ENCODE data around the gene DLEC1.
"Not testable (repeated sequence)": the region's sequence is repeated elsewhere in the genome, so short reads cannot be mapped to it uniquely, and the experiment has no call there.

The DLEC1 gene

GRCh38 chr3:38139652-38140051 lies 100.6 kb downstream of the DLEC1 start:
- no peak for FAIRE-seq

DNA sequence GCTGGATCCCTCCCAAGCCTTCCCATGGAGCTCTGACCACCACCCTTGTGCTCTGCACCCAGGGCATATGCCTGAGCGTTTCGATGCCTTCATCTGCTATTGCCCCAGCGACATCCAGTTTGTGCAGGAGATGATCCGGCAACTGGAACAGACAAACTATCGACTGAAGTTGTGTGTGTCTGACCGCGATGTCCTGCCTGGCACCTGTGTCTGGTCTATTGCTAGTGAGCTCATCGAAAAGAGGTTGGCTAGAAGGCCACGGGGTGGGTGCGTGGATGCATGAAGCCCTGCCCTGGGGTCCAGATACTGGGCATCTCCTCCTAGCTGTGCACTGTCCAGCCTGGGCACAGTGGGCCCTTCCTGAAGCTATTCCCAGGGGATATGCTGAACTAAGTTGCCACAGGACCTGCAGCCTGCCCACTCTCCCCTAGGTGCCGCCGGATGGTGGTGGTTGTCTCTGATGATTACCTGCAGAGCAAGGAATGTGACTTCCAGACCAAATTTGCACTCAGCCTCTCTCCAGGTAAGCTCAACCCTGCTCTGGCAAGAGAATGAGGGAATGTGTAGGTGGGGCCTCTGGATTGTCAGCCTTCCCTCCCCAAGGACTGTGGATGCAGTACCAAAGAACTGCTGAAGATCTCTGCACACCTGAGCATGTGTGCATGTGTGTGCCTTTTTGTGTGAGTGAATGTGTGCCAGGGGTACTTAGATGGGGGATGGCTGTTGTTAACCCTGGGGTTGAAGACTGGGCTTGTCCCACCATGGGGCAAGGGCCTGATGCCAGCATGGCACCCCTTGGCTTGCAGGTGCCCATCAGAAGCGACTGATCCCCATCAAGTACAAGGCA lies 101.5 kb downstream of the DLEC1 start:
- FAIRE-seq, result no peak

DNA sequence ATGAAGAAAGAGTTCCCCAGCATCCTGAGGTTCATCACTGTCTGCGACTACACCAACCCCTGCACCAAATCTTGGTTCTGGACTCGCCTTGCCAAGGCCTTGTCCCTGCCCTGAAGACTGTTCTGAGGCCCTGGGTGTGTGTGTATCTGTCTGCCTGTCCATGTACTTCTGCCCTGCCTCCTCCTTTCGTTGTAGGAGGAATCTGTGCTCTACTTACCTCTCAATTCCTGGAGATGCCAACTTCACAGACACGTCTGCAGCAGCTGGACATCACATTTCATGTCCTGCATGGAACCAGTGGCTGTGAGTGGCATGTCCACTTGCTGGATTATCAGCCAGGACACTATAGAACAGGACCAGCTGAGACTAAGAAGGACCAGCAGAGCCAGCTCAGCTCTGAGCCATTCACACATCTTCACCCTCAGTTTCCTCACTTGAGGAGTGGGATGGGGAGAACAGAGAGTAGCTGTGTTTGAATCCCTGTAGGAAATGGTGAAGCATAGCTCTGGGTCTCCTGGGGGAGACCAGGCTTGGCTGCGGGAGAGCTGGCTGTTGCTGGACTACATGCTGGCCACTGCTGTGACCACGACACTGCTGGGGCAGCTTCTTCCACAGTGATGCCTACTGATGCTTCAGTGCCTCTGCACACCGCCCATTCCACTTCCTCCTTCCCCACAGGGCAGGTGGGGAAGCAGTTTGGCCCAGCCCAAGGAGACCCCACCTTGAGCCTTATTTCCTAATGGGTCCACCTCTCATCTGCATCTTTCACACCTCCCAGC lies 102.4 kb downstream of the DLEC1 start:
- FAIRE-seq, result no peak

GRCh38 chr3:38141952-38142273 lies 102.9 kb downstream of the DLEC1 start:
- no peak for FAIRE-seq

- FAIRE-seq, result no peak
Observed at GRCh38 chr3:38142959-38143358, 104.0 kb downstream of the DLEC1 start.

DNA sequence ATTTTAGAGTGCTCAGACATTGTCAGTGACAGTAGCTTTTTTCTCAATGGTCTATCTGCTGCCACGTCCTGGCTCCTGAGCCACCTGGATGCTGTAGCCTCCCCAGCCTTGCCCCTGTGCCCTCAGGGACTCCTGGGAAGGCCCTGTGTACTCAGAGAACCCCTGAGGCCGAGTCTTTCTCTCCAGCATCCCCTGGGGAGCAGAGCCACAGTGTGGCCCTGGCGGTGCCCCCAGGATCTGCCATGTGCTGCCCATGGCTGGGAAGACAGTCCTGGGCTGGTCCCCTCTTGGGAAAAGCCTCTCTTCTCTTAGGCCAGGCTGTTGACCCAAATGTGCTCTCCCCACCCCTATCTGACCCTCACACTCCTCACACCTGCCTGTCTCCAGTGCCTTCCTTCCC lies 104.5 kb downstream of the DLEC1 start:
- FAIRE-seq, result no peak

DNA sequence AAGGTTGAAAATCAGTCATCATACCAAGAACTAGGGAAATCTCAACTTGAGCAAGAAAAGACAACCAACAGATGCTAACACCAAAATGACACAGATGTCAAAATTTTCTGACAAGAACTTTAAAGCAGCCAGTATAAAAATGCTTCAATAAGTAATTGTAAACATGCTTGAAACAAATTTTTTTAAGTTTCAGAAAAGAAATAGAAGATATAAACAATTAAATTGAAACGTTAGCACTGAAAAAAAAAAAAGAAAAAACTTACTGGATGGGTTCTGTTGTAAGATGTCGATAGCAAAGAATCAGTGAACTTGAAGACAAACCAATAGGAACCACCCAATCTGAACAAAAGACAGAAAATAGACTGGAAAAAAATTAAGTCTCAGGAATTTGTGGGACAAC lies 107.5 kb downstream of the DLEC1 start:
- no peak for FAIRE-seq

DNA sequence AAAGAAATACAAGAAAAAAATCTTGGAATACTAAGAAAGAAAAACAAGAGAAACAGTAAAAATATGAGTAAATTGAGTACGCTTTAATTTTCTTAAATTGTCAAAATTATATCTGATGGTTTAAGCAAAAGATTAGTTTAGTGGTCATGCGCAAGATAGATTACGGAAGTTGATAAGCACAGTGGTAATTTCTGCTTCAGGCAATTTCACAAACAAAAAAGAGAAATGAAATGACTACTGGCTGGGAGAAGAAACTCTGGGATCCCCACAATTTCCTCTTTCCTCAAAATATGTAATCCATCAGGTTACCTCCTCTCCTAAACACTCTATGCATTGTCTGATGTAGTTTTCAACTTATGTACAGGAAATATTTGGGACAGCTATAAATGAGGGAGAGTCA lies 108.4 kb downstream of the DLEC1 start:
- FAIRE-seq, result no peak

DNA sequence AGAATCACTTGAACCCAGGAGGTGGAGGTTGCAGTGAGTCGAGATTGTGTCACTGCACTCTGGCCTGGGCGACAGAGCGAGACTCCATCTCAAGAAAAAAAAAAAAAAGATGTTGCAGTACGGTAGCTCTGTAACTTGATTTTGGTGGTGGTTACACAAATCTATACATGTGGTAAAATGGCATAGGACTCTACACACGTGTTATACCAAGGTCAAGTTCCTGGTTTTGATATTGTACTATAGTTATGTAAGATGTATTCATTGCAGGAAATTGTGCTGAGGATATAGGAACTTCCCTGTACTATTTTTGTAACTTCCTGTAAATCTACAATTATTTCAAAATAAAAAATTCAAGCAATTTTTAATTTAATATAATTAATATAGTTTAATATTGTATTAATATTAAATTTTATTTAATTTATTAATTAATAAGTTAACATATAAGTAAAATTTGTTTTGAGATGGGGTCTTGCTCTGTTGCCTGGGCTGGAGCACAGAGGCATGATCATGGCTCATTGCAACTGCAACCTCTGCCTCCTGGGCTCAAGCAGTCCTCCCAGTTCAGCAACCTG lies 109.4 kb downstream of the DLEC1 start:
- FAIRE-seq, result peak; percentile 65

DNA sequence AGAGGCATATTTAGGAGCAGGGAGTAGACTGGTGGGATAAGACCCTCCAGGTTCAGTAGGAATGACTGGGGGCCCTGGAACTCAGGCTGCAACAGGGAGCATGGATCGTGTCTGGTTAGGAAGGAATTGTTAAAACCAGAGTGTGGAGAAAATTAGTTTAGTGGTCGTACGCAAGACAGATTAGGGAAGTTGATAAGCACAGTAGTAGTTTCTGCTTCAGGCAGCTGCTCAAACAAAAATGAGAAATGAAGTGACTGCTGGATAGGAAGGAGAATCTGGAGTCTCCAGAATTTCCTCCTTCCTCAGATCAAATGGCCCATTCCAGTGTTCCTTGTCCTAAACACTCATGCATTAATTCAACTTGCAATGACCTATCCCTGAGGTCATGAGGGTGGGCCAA lies 110.7 kb downstream of the DLEC1 start:
- FAIRE-seq, result no peak

- no peak for FAIRE-seq
Observed at GRCh38 chr3:38150780-38151528, 111.9 kb downstream of the DLEC1 start.

GRCh38 chr3:38151667-38152265 lies 112.8 kb downstream of the DLEC1 start:
- FAIRE-seq, result no peak

- FAIRE-seq, result no peak
Observed at GRCh38 chr3:38152609-38153008, 113.6 kb downstream of the DLEC1 start.

GRCh38 chr3:38153221-38153620 lies 114.2 kb downstream of the DLEC1 start:
- FAIRE-seq, result no peak

DNA sequence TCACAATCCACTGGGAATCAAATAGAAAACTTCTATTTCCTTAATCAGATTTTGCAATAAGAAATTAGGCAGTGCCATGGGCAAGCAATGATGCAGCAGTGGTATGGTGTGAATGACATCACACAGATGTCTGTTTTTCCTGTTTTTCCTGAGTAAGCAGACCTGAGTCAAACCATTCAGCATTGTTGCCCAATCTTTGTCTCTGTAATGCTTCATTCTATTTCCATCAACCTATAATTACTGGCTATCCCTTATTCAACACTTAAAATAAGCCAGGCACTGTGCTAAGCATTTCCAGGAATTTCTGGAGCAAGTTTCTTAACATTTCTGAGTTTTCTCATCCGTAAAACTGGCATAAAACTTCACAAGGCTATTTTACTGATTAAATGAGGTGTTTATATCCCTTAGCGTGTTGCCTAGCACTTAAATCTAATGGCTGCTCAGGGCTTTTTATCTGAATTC lies 115.1 kb downstream of the DLEC1 start:
- no peak for FAIRE-seq

DNA sequence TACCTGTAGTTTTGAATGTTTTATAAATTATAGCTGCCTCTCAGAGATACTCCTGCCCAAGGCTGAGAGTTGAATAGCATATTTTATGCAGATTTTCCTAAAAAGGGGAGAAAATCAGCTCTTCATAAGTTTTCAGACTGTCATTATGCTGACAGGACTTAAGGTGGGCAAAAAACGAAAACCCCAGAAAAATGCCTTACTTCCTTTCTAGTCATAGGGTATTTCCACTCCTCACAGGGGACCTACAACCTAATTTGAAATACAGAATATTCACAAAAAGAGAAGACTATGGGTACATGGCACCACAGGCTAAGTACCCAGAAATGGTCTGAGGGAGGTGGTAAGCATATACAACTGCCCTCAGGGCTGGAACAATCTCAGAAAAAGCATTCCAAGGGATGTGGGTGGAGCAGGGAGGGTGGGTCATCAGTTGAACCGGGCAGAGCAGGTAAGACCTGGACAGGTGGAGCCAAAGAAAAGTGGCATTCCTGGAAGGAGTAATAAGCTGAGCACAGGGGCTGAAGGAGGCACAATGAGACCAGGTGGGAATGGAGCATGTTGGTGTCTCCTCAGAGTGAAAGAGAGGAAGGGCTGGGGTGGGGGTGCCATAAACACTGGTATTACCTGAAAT lies 115.7 kb downstream of the DLEC1 start:
- no peak for FAIRE-seq

- no peak for FAIRE-seq
Observed at GRCh38 chr3:38155825-38156224, 116.8 kb downstream of the DLEC1 start.

DNA sequence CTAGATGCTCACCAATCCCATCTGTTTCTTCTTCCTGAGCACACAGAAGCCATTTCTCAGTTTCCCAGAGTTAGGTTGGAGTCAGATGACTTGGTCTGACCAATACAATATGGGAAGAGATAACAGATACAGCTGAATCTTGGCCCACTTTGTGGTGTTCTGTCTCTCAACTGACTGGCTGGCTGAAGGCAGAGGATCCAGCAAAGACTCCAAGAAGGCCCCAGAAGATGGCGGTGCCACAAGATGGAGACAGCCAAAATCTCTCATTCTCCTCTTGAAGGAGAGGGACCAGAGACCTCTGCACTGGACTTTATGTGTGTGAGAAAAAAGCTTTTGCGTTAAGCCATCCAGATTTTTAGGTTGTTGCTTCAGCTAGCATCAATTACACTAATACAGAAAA lies 118.1 kb downstream of the DLEC1 start:
- FAIRE-seq, result no peak

DNA sequence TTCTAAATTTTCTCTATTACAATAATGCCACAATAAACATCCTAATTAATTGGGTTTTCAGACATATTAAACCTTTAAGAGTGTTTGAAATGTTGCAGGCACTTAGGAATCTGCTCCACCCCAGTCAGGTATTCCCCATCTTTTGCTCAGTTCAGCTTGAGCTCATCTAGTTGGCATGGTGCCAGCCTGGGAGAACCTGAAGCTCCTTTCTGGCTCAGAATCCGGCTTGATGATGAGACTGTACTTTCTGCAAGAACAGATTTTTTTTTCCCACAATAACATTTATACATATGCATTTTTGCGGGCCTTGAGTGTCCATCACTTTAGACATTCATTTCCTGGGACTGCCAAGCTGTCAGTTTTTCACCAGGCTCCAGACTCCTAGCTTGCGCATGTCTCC lies 118.6 kb downstream of the DLEC1 start:
- FAIRE-seq, result no peak

DNA sequence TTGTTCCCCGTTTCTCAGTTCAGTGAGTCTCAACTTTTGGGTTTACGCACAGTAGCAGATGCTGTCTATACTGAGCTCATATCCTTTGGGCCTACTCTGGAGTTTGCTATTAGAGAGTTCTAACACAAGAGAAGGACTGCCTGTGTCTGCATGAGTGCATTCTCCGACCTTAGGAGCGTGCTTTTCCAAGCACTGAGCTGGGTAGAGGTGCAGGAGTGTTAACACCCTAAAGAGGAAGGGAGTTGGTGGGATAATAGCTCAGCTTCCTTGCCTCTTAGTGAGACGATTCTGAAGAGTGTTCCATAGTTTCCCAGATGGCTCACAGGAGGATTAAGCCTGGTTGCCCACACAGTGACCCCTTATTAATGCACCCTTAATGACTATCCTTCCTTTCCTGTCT lies 119.5 kb downstream of the DLEC1 start:
- FAIRE-seq, result no peak

- FAIRE-seq, result not testable (repeated sequence)
Observed at GRCh38 chr3:38160704-38161103, 121.7 kb downstream of the DLEC1 start.

GRCh38 chr3:38163117-38163840 lies 124.3 kb downstream of the DLEC1 start:
- no peak for FAIRE-seq
